ENCODE measurements around the gene PLVAP.

Gene PLVAP, protein sequence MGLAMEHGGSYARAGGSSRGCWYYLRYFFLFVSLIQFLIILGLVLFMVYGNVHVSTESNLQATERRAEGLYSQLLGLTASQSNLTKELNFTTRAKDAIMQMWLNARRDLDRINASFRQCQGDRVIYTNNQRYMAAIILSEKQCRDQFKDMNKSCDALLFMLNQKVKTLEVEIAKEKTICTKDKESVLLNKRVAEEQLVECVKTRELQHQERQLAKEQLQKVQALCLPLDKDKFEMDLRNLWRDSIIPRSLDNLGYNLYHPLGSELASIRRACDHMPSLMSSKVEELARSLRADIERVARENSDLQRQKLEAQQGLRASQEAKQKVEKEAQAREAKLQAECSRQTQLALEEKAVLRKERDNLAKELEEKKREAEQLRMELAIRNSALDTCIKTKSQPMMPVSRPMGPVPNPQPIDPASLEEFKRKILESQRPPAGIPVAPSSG

DNA sequence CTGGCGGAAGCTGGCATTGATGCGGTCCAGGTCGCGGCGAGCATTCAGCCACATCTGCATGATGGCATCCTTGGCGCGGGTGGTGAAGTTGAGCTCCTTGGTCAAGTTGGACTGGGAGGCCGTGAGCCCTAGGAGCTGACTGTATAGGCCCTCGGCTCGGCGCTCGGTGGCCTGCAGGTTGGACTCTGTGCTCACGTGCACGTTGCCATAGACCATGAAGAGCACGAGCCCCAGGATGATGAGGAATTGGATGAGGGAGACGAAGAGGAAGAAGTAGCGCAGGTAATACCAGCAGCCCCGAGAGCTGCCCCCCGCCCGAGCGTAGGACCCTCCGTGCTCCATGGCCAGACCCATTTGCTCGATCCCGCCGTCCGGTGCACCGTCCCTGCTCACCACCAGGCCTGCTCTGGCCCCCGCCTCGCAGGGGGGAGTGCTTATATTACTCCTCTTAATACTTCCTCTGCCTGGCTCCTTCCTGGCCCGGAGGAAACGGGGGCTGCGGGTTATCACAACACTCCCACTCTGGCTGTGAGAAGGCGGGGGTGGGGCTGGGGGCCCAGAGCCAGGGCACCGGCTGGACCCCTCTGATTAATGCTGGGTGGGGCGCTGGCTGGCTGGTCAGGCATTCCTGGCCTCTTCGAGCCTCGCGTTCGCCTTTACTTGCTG is at the start of gene PLVAP:
TSS of gene PLVAP (minus strand) at position 408 of the 666 bp plus-strand sequence. CDS start at position 354, 54 bp downstream.
- in situ Hi-C loops (cut with HindIII; ENCODE audit: low sequenced_read_pairs) = no loop called here

DNA sequence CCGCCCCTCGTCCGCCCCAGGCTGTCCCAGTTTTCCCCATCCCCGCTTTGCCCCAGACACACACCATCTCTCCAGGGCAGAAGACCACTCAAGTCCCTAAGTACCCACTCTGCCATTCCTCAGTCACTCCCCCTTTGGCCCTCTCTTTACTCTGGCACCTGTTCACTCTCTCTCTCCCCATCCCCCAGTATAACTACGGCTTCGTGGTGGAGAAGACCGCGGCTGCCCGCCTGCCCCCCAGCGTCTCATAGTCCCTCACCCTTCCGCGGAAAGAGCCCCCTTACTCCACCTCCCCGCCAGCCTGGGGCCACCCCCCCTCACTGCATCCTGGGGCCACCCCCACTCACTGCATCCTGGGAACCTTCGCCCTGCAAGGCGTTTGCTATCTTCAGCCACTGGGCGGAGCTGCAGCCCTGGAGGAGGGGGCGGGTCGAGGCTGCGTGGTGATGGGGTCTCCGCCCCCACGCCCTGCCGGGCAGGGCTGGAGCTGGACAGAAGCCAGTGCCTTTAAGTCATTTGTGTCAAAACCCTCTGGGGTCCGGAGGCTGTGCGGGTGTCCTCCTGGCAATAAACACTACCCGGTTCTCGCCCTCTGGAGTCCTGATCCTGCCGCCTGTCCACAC is 47.7 kb upstream of the PLVAP start:
- in situ Hi-C loops (cut with HindIII; ENCODE audit: low sequenced_read_pairs) = no loop called here

GRCh38 chr19:17423429-17424208 is 46.5 kb upstream of the PLVAP start:
- in situ Hi-C loops (cut with HindIII; ENCODE audit: low sequenced_read_pairs) = no loop called here

DNA sequence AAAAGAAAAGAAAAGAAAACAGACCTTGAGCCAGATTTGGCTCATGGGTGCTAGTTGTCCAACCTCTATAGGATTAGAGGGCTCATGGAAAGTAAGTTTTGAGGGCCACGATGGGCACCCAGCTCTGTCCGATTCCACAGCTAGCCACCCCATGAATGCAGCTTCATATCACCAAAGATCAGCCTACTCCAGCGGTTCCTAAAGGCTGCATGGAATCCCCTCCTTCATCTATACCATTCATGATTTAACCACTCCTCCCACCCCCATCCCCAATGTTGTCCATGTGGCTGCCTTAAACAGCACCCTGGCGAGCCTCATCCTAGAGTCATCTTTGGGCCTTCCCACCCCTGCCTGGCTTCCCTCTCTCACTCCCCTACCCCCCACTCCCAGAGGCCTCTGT is 44.8 kb upstream of the PLVAP start:
- in situ Hi-C loops (cut with HindIII; ENCODE audit: low sequenced_read_pairs) = no loop called here

GRCh38 chr19:17420475-17420924 is 43.4 kb upstream of the PLVAP start:
- in situ Hi-C loops (cut with HindIII; ENCODE audit: low sequenced_read_pairs) = no loop called here

DNA sequence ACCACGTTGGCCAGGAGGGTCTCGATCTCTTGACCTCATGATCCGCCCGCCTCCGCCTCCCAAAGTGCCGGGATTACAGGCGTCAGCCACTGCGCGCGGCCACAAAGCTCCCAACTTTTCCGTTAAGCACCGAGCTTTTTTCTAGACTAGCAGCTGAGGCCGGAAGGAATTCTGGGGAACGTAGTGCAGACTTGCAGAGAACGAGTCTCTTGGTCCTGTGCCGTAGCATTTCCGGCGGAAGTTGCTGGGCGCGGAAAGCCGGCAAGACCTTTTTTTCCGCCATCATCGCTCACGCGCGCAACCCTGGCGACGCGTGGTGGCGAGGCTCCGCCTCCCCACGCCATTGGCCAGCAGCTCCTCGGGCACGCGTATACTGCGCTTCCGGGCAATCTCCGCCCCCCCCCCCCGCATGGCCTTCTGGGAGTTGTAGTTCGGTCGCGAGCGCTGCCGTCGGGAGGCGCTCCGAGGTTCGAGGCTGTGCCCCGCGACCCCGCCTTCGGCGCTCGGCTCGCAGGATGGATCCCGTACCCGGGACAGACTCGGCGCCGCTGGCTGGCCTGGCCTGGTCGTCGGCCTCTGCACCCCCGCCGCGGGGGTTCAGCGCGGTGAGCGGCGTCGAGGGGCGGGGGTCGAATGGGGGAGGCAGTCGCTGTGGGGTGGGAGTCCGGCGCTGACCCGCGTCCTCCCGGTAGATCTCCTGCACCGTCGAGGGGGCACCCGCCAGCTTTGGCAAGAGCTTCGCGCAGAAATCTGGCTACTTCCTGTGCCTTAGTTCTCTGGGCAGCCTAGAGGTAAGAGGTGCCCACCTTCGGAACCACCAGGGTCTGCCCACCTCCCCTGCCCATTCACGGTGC is 42.7 kb upstream of the PLVAP start, which contains the start of gene MVB12A:
TSS of gene MVB12A (plus strand) at position 427 of the 854 bp plus-strand sequence. CDS start at position 516, 89 bp downstream.
- in situ Hi-C loops (cut with HindIII; ENCODE audit: low sequenced_read_pairs) = no loop called here

- in situ Hi-C loops (cut with HindIII; ENCODE audit: low sequenced_read_pairs) = no loop called here
Measured at GRCh38 chr19:17419154-17419620, 42.0 kb upstream of the PLVAP start.

DNA sequence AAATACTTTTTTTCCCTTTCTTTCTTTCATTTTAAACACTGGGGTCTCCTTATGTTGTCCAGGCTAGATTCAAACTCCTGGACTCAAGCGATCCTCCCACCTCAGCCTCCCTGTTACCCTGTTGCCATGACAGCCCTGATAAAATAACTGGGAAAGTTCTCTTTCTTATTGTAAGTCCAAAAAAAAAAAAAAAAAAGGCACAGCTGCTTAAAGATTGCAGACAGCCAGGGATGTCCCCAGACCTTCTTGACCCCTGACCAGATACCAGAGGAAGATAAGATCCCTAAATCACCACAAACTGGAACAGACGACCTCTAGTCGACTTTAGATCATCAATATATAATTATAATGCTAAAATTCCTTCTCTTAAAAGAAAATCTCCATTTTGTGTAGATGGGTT is 41.6 kb upstream of the PLVAP start:
- in situ Hi-C loops (cut with HindIII; ENCODE audit: low sequenced_read_pairs) = no loop called here

DNA sequence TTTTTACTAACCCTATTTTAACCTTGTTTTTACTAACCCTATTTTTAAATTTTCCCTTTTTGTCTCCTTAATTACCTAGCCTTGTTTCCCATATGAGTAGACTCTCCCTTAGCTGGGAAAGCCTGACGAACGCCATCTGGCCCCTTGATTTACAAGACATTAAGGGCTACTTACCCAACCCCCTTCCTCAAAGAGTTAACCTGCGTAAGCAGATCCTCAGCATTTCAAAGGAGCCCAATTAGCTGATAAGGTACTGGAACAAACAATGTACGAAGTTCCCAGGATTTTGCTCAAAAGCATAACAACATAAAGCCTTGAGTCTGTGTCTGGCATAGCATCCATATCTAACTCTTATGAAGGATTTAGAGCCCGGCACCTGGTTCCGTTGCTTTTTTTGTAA is 38.0 kb upstream of the PLVAP start:
- in situ Hi-C loops (cut with HindIII; ENCODE audit: low sequenced_read_pairs) = no loop called here

DNA sequence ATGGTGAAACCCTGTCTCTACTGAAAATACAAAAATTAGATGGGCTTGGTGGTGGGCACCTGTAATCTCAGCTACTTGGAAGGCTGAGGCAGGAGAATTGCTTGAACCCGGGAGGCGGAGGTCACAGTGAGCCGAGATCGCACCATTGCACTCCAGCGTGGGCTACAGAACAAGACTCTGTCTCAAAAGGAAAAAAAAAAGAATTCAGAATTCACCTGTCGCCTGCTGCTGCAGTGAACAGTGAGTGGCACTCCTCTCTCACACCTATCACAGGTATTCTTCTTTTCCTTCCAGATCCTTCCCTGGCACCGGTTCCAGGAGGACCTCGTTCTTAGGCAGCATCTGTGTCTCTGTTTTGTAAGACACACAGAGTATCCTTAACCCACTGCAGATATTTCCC is 37.0 kb upstream of the PLVAP start:
- in situ Hi-C loops (cut with HindIII; ENCODE audit: low sequenced_read_pairs) = no loop called here

GRCh38 chr19:17411801-17412200 is 34.7 kb upstream of the PLVAP start:
- in situ Hi-C loops (cut with HindIII; ENCODE audit: low sequenced_read_pairs) = no loop called here

- in situ Hi-C loops (cut with HindIII; ENCODE audit: low sequenced_read_pairs) = no loop called here
Measured at GRCh38 chr19:17409990-17410389, 32.8 kb upstream of the PLVAP start.

DNA sequence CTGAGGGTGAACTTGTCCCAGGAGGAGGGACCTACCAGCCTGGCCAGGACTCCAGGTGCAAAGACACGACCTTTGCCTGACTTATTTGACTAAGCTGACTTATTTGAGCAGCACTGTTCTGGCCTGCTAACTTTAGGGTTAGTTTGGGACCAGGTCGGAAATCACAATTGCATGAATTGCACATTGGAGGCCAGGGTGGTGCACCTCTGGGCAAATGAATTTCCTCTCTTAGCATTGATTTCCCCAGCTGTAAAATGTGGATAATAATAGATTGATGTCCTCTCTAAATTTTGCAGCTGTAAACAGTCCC is 29.7 kb upstream of the PLVAP start:
- in situ Hi-C loops (cut with HindIII; ENCODE audit: low sequenced_read_pairs) = no loop called here

GRCh38 chr19:17406046-17406886 is 29.1 kb upstream of the PLVAP start:
- in situ Hi-C loops (cut with HindIII; ENCODE audit: low sequenced_read_pairs) = no loop called here

GRCh38 chr19:17405250-17406045 is 28.3 kb upstream of the PLVAP start, which contains the start of gene BST2:
BST2 (minus strand) TSS chr19:17405630; CDS start chr19:17405575, 55 bp downstream.
- in situ Hi-C loops (cut with HindIII; ENCODE audit: low sequenced_read_pairs) = no loop called here

GRCh38 chr19:17404621-17405249 is 27.6 kb upstream of the PLVAP start:
- in situ Hi-C loops (cut with HindIII; ENCODE audit: low sequenced_read_pairs) = no loop called here

DNA sequence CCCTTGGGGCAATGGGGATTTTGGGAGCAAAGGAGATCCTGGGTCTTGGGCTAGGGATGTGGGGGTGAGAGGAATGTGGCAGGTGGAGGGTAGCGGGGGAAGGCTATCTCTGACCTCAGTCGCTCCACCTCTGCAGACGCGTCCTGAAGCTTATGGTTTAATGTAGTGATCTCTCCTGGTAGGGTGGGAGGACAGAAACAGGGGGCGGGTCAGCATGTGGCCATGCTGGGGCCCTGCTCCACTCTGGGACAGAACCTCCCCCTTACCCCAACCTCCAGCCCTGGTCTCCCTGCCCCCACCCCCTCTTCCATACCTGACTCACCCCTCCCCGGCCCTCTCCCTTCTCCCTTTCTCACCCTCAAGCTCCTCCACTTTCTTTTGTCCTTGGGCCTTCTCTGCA is 26.9 kb upstream of the PLVAP start:
- in situ Hi-C loops (cut with HindIII; ENCODE audit: low sequenced_read_pairs) = no loop called here

Data from DLD1 (cell line).